ENCODE results near the gene AASDH. TPM values are rescaled to one million over a fixed set of nuclear protein-coding genes. Genes with fewer than 3 reads are reported as not detected.
A peak's percentile ranks its signal among the peaks of the same experiment; 100 is the strongest.

AASDH gene
- total and polyA plus RNA-seq, 2 of the 4 experiments (the other 2 are of a cell fraction): 4.7 to 12.0 TPM

GRCh38 chr4:56424697-56425514 lies 37.6 kb upstream of the AASDH start:
- Histone ChIP-seq H3K36me3 (ENCODE audit: control insufficient read depth, insufficient read depth, low read length) (peaks cover 2% of the 10 kb centered on the region; the same call in 1 of the 2 replicates), H3K79me1 (ENCODE audit: low read depth in 1 of 2, low read length in 2 of 2) (peaks cover 10 to 24% of the 10 kb centered on the region in 2 experiments), H3K14ac (replicated peaks; ENCODE audit: low read depth, low read length) (no peak overlapping the region), H3K9me3 (ENCODE audit: control insufficient read depth, insufficient read depth, low read length) (no peaks in the 10 kb centered on the region), H3K4me2 (ENCODE audit: low read depth, low read length) (no peak overlapping the region), H3K4me1 (ENCODE audit: control insufficient read depth, insufficient read depth, low read length) (no peaks in the 10 kb centered on the region), H4K8ac (ENCODE audit: low read depth in 2 of 2, low read length in 2 of 2) (no peak overlapping the region), H2BK5ac (ENCODE audit: low read depth, low read length, poor library complexity, severe bottlenecking) (no peak overlapping the region), H2BK20ac (ENCODE audit: low read depth, low read length) (no peak overlapping the region), H3K18ac (ENCODE audit: low read depth, low read length) (no peak overlapping the region), H2AFZ (replicated peaks; ENCODE audit: low read length, poor library complexity) (no peak overlapping the region), H4K5ac (ENCODE audit: low read depth, low read length) (no peak overlapping the region), H2AK5ac (ENCODE audit: low read depth, low read length) (no peak overlapping the region), H4K91ac (ENCODE audit: insufficient read depth, low read depth, low read length) (no peak overlapping the region), H3K23ac (ENCODE audit: low read depth, low read length) (no peak overlapping the region), H3K4me3 (ENCODE audit: insufficient read depth, low read depth, low read length) (no peak overlapping the region), H2AK9ac (replicated peaks; ENCODE audit: low read depth, low read length, poor library complexity) (no peak overlapping the region), H3K4ac (ENCODE audit: low read depth, low read length) (no peak overlapping the region), H3K56ac (ENCODE audit: extremely low read depth, insufficient read depth, low read length) (no peak overlapping the region), H3K27me3 (ENCODE audit: control insufficient read depth, insufficient read depth, low read length) (no peaks in the 10 kb centered on the region), H3K9me1 (ENCODE audit: insufficient read depth, low read length) (0 out of 2 replicates have a peak, but pooled peaks cover 4% of the 10 kb centered on the region), H4K20me1 (ENCODE audit: insufficient read depth, low read length) (no peaks in the 10 kb centered on the region; the same call in none of the 2 replicates), H3K9ac (ENCODE audit: low read depth, low read length) (no peak overlapping the region), H2BK15ac (ENCODE audit: low read depth, low read length) (no peak overlapping the region), H3K27ac (ENCODE audit: insufficient read depth, low read length) (no peak overlapping the region), H2BK120ac (ENCODE audit: low read depth, low read length) (no peak overlapping the region)
- no TSS peak for BruUV-seq (replicated peaks)
- CTCF ChIA-PET: interaction anchor here (1.1 kb wide), 1 partner anchor 10 kb away, joined by 8 read pairs; the partner anchor contains the start of gene PPAT
- WGBS, 2 experiments (ENCODE audit: extremely low coverage in 2 of 2, insufficient read length in 1 of 2): no CpG with 5 or more reads among the region's 5 CpGs
- TF ChIP-seq RAD21 (IDR thresholded peaks at IDR 0.05; ENCODE audit: low read length) (peak; percentile 53), MXI1 (IDR thresholded peaks at IDR 0.05; ENCODE audit: borderline replicate concordance, low read depth, low read length) (no peak), SMC3 (IDR thresholded peaks at IDR 0.05; ENCODE audit: low read depth, low read length) (peak; percentile 63), NFE2L2 (IDR thresholded peaks at IDR 0.05; ENCODE audit: low read depth, low read length) (no peak), POLR2A (IDR thresholded peaks at IDR 0.05; ENCODE audit: low read depth, low read length) (no peak), RCOR1 (IDR thresholded peaks at IDR 0.05; ENCODE audit: insufficient replicate concordance, low read length) (no peak), RFX5 (IDR thresholded peaks at IDR 0.05; ENCODE audit: low read depth, low read length) (no peak), MAFK (IDR thresholded peaks at IDR 0.05; ENCODE audit: low read depth, low read length) (no peak), FOS (IDR thresholded peaks at IDR 0.05; ENCODE audit: low read depth, low read length) (no peak), ELK1 (IDR thresholded peaks at IDR 0.05; ENCODE audit: borderline replicate concordance, low read depth, low read length) (no peak)
- TF ChIP-seq, protein P1, sequence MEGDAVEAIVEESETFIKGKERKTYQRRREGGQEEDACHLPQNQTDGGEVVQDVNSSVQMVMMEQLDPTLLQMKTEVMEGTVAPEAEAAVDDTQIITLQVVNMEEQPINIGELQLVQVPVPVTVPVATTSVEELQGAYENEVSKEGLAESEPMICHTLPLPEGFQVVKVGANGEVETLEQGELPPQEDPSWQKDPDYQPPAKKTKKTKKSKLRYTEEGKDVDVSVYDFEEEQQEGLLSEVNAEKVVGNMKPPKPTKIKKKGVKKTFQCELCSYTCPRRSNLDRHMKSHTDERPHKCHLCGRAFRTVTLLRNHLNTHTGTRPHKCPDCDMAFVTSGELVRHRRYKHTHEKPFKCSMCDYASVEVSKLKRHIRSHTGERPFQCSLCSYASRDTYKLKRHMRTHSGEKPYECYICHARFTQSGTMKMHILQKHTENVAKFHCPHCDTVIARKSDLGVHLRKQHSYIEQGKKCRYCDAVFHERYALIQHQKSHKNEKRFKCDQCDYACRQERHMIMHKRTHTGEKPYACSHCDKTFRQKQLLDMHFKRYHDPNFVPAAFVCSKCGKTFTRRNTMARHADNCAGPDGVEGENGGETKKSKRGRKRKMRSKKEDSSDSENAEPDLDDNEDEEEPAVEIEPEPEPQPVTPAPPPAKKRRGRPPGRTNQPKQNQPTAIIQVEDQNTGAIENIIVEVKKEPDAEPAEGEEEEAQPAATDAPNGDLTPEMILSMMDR (conservative IDR thresholded peaks at IDR 0.05; ENCODE audit: low read depth, low read length): peak; percentile 65
- in situ Hi-C loops (cut with MboI; ENCODE audit: low sequenced_read_pairs): loop anchor here (25.0 kb wide), 1 partner anchor 412 kb away; no protein-coding TSS in a partner anchor
- POLR2A ChIA-PET (ENCODE audit: unreplicated experiment): no interaction called here
- peak; percentile 45 for DNase-seq
- ATAC-seq (ENCODE audit: low read depth): peak; percentile 67
- dilution Hi-C loops (cut with HindIII; ENCODE audit: low sequenced_read_pairs, unreplicated experiment): no loop called here
- intact Hi-C loops (cut with micrococcal nuclease): loop anchor here (1.0 kb wide), 3 partner anchors 119 to 411 kb away; no protein-coding TSS in a partner anchor

Data from IMR-90 (cell line).